NCI-H1694 treated with DMSO at 0.1 percent for 48 hours (cell line): ENCODE results near the gene PIAS1.

Experiments
- DNase-seq: peaks from one replicate; lab custom pipeline; 2025; lab: John Stamatoyannopoulos, UW

PIAS1 gene

GRCh38 chr15:68062946-68063465 lies 8.9 kb downstream of the PIAS1 start:
- DNase-seq = no peak

DNA sequence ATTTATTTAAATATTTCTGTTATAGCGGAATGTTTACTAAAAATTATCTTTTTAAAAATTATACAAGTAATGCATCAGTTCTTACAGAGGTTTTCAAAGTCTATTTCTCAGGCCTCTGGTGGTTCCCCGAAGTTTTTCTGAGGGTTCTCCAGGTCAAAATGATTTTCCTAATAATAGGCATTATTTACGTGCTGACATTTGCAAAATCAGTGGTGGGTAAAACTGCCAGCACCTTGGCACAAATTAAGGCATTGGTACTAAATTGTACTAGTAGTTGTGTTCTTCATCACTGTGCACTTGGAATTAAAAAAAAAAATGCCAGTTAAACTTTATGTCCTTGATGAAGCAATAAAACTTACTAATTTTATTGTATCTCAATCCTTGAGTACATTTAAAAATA lies 9.5 kb downstream of the PIAS1 start:
- DNase-seq = no peak

- no peak for DNase-seq
Measured at GRCh38 chr15:68073576-68074288, 19.6 kb downstream of the PIAS1 start.

GRCh38 chr15:68075764-68076385 lies 21.8 kb downstream of the PIAS1 start:
- no peak for DNase-seq

DNA sequence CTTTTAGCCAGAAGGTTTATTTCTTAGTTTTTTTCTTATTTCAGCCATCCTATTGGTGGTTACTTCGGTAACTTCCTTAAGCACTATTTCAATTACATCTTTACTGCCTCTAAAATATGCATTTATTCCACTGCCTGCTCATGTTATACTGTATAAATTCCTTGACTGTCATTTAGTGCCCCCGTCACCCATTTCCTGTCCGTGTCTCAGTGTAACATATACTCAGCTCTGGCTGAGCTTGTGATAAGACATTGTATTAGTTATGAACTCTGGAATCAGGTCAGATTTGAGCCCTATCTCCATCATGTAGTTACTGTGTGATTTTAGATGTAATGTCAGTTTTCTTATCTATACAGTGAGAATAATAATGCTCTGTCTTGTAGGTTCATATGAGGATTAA lies 24.2 kb downstream of the PIAS1 start:
- no peak for DNase-seq

- DNase-seq = no peak
Measured at GRCh38 chr15:68080334-68080733, 26.2 kb downstream of the PIAS1 start.

DNA sequence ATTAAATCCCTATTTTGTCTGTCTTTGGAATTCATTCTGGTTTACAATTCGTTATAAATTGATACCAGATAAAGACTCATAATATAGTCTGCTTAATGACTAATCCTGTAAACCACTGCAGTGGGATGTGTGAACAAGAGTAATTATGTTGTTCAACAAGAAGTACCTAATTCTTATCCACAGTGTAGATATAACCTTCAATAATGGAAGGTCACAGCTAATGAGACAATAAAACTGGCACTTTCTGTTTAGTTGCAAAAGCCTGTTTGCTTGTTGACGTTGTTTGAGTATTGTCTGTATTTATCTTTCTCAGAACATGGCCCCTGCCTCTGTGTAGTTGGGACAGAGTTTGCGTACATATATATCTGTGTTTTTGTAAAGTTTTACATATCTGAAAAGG lies 26.7 kb downstream of the PIAS1 start:
- no peak for DNase-seq

- DNase-seq = no peak
Measured at GRCh38 chr15:68081869-68082505, 27.9 kb downstream of the PIAS1 start.

DNA sequence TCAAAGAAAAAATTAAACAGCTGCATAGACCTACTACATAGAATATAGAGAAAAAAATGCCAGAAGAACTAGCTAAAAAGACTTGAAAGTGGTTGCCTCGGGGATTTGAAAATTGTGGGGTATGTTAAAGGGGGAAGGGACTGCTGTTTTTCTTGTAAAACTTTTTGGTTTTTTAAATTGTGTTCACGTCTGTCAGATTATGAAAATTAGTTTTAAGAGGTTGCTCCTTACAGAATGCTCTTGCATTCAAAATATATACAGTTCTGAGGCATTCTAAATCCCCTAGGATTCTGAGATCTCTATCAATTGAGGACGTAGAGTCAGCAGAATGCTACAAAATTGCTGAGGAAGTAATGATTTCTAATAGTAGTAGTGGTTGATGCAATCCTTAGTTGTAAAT lies 28.6 kb downstream of the PIAS1 start:
- DNase-seq = no peak

GRCh38 chr15:68083463-68083862 lies 29.3 kb downstream of the PIAS1 start:
- no peak for DNase-seq

GRCh38 chr15:68085052-68085451 lies 30.9 kb downstream of the PIAS1 start:
- no peak for DNase-seq

- no peak for DNase-seq
Measured at GRCh38 chr15:68091743-68092142, 37.6 kb downstream of the PIAS1 start.

DNA sequence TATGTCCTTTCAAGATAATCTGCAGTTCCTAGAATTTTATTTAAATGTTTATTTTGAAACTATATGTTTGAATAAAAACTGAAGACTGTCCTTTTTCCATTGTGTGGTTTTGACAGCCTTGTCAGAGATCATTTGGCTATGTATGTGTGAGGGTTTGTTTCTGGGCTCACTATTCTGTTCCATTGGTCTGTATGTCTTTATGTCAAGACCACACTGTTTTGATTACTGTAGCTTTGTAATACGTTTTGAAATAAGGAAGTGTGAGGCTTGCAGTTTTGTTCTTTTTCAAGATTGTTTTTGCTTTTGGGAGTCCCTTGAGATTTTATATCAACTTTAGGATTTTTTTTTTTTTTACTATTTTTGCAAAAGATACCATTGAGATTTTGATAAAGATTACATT lies 42.0 kb downstream of the PIAS1 start:
- DNase-seq = no peak

DNA sequence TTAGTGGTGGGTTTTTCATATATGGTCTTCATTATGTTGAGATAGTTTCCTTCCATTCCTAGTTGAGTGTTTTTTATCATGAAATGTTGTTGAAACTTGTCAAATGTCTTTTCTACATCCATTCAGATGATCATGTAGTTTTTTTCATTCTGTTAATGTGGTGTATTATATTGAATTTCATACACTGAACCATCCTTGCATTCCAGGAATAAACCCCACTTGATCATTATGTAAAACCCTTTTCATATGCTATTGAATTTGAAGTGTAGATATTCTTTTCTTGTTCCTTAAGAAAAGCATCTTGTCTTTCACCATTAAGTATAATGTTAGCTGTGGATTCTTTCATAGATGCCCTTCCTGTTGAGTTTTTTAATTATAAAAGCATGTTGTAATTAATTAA lies 42.9 kb downstream of the PIAS1 start:
- DNase-seq = no peak

GRCh38 chr15:68098465-68098864 lies 44.4 kb downstream of the PIAS1 start:
- DNase-seq = no peak

GRCh38 chr15:68100194-68100593 lies 46.1 kb downstream of the PIAS1 start:
- no peak for DNase-seq

GRCh38 chr15:68103603-68104002 lies 49.5 kb downstream of the PIAS1 start:
- DNase-seq = no peak

GRCh38 chr15:68106656-68107055 lies 52.5 kb downstream of the PIAS1 start:
- DNase-seq = no peak

DNA sequence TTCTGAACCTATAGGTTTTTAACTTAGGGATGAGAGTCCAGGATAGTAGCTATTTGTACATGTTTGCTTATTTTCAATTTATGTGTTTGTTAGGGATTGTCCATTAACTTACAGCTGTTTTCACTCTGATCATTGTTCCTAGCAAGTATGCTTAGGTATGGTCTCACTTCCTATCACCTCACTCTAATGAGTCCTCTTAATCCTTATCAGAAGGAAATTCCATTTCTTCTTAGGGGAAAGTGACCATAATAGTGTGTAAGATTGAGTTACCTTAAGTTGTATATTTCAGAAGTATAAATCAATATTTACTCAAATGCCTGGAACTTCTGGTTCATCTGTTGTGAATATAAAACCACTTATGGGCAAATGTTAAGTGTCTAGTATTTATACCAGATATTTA lies 53.0 kb downstream of the PIAS1 start:
- no peak for DNase-seq

- no peak for DNase-seq
Measured at GRCh38 chr15:68112706-68113105, 58.6 kb downstream of the PIAS1 start.

DNA sequence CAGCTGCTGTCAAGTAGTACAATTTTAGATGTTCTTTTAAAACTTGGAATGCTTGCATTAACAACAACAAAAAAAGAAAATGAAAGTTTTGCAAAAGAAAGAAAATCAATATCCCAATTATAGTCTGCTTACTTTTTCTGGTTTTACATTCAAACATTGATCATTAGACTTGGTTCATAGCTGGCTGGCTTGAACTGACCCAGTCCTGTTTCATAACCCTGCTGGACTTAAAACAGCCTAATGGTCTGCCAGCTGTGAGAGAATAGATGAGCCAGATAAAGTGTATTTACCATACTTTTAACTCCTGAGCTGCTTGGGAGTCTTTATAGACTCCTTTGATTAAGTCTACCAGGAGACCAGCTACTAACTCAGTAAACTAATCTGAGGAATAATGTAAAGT lies 59.2 kb downstream of the PIAS1 start:
- no peak for DNase-seq

DNA sequence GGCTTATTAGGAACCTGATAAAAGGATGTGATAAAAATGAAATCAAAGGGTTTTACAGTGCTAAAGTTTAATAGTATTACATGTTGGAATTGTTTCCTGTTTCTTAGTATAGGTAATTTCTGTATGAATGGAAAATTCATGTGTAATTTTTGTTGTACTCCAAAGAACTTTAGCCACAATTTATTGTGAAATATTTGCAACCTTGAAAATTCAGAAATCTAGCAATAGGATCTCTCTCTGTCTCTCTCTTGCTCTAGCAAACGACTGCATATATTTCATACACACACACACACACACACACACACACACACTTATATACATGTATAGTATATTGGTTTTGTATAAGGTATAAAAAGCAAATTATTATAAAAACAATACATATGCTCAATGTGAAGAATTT lies 59.6 kb downstream of the PIAS1 start:
- no peak for DNase-seq

GRCh38 chr15:68114356-68114755 lies 60.2 kb downstream of the PIAS1 start:
- no peak for DNase-seq
